ENCODE results near the gene GSN. TPM values are rescaled to one million over a fixed set of nuclear protein-coding genes. Genes with fewer than 3 reads are reported as not detected.

The GSN gene
- total and polyA plus RNA-seq, 2 of the 13 experiments (the other 11 are each of a cell fraction or from before 2014, with no cell fraction given): 294 to 307 TPM

DNA sequence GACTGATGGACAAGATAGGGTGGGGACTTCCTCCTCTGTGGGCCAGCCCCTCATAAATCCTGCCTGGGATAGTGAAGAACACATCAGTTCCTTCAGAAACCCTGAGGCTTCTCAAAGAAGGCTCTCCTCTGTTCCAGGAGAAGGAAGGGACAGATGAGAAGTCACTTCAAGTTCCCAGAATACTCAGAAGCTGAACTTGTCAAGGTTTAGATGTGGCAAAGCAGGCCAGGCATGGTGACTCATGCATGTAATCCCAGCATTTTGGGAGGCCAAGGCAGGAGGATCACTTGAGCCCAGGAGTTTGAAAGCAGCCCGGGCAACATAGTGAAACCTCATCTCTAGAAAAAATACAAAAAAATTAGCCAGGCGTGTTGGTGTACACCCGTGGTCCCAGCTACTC is 63.6 kb downstream of the GSN start:
- no peak overlapping the region for H3K27ac ChIP-seq (ENCODE audit: extremely low read length, insufficient read depth, low read length)
- H3K9ac ChIP-seq (ENCODE audit: insufficient read depth, low read depth, low read length): no peak overlapping the region
- DNase-seq (ENCODE audit: low spot score) (no peak), FAIRE-seq (no peak), ATAC-seq (no peak)
- in situ Hi-C loops (cut with HindIII; ENCODE audit: extremely low pct_ligation_motif_present, low pct_unique_long_range_greater_than_20kb) (no loop called here), intact Hi-C loops (cut with micrococcal nuclease; ENCODE audit: unreplicated experiment) (no loop called here)
- ChIA-PET CTCF (ENCODE audit: low intra/inter-chr PET ratio, low total read pairs) (no interaction called here), POLR2A (interaction anchor here (1.1 to 1.4 kb wide), 2 partner anchors 9 to 53 kb away, joined by 4 to 5 read pairs; no protein-coding TSS in a partner anchor)
- TF ChIP-seq POLR2A (IDR thresholded peaks at IDR 0.05; ENCODE audit: insufficient read depth in 1 of 2, low read depth in 2 of 2, low read length in 2 of 2) (no peak), RAD51 (IDR thresholded peaks at IDR 0.05; ENCODE audit: borderline replicate concordance) (no peak), ZNF460 (CRISPR knock-in tag; IDR thresholded peaks at IDR 0.05; ENCODE audit: borderline replicate concordance) (no peak), RNF2 (conservative IDR thresholded peaks at IDR 0.05; ENCODE audit: low read depth) (no peak), ZNF703 (CRISPR knock-in tag; IDR thresholded peaks at IDR 0.05; ENCODE audit: borderline replicate concordance) (no peak)
- WGBS (ENCODE audit: low lambda C conversion rate): 96% methylated on average over 3 of the region's 3 CpGs
- H2AFZ ChIP-seq (ENCODE audit: low read length): no peak overlapping the region
- H3K4me3 ChIP-seq (replicated peaks in 1 of 3; ENCODE audit: insufficient read depth in 1 of 3, low read depth in 2 of 3, low read length in 3 of 3): no peak overlapping the region
- no TSS peak for BruUV-seq (replicated peaks)
- no peaks in the 10 kb centered on the region for H3K9me3 ChIP-seq (ENCODE audit: low read length)
- H3K79me2 ChIP-seq (ENCODE audit: insufficient read depth, low read length): no peaks in the 10 kb centered on the region
- no peaks in the 10 kb centered on the region for H3K27me3 ChIP-seq (ENCODE audit: control insufficient read depth in 1 of 2, insufficient read depth in 2 of 2, low read length in 2 of 2)
- no peak overlapping the region for H3K4me2 ChIP-seq (ENCODE audit: low read depth, low read length)
- H4K20me1 ChIP-seq (ENCODE audit: insufficient read depth, low read length): no peaks in the 10 kb centered on the region
- peaks cover 40 to 61% of the 10 kb centered on the region in 2 experiments for H3K36me3 ChIP-seq (replicated peaks in 1 of 2; ENCODE audit: control insufficient read depth in 1 of 2, insufficient read depth in 2 of 2, low read length in 2 of 2)
- peaks cover 7% of the 10 kb centered on the region for H3K4me1 ChIP-seq (ENCODE audit: insufficient read depth, low read length)

GRCh38 chr9:121331992-121332685 is 64.2 kb downstream of the GSN start:
- POLR2A ChIA-PET: interaction anchor here (1.1 to 1.4 kb wide), 2 partner anchors 10 to 53 kb away, joined by 4 to 5 read pairs; no protein-coding TSS in a partner anchor
- no TSS peak for BruUV-seq (replicated peaks)
- H3K27ac ChIP-seq (ENCODE audit: extremely low read length, insufficient read depth, low read length): no peak overlapping the region
- intact Hi-C loops (cut with micrococcal nuclease; ENCODE audit: unreplicated experiment): no loop called here
- no peak overlapping the region for H3K4me3 ChIP-seq (replicated peaks in 1 of 3; ENCODE audit: insufficient read depth in 1 of 3, low read depth in 2 of 3, low read length in 3 of 3)
- no peak overlapping the region for H2AFZ ChIP-seq (ENCODE audit: low read length)
- H3K4me1 ChIP-seq (ENCODE audit: insufficient read depth, low read length): peaks cover 2% of the 10 kb centered on the region
- no peaks in the 10 kb centered on the region for H3K27me3 ChIP-seq (ENCODE audit: control insufficient read depth in 1 of 2, insufficient read depth in 2 of 2, low read length in 2 of 2)
- H3K79me2 ChIP-seq (ENCODE audit: insufficient read depth, low read length): no peaks in the 10 kb centered on the region
- no peak for ATAC-seq
- 92% methylated on average over 13 of the region's 14 CpGs for WGBS (ENCODE audit: low lambda C conversion rate)
- in situ Hi-C loops (cut with HindIII; ENCODE audit: extremely low pct_ligation_motif_present, low pct_unique_long_range_greater_than_20kb): no loop called here
- TF ChIP-seq CBX5 (CRISPR knock-in tag; IDR thresholded peaks at IDR 0.05; ENCODE audit: borderline replicate concordance): no peak
- TF ChIP-seq ARID3A (IDR thresholded peaks at IDR 0.05; ENCODE audit: low read depth, low read length): 0 out of 2 replicates have a peak, but pooled peaks have one; percentile 7
- no peak for TF ChIP-seq SP2 (CRISPR knock-in tag; IDR thresholded peaks at IDR 0.05)
- no peak for TF ChIP-seq ZNF589 (CRISPR knock-in tag; conservative IDR thresholded peaks at IDR 0.05)
- H3K36me3 ChIP-seq (replicated peaks in 1 of 2; ENCODE audit: control insufficient read depth in 1 of 2, insufficient read depth in 2 of 2, low read length in 2 of 2): peaks cover 35 to 55% of the 10 kb centered on the region in 2 experiments
- no peak overlapping the region for H3K4me2 ChIP-seq (ENCODE audit: low read depth, low read length)
- DNase-seq (ENCODE audit: low spot score): no peak
- H3K9ac ChIP-seq (ENCODE audit: insufficient read depth, low read depth, low read length): no peak overlapping the region
- H4K20me1 ChIP-seq (ENCODE audit: insufficient read depth, low read length): no peaks in the 10 kb centered on the region
- no peak for FAIRE-seq
- no peaks in the 10 kb centered on the region for H3K9me3 ChIP-seq (ENCODE audit: low read length)
- CTCF ChIA-PET (ENCODE audit: low intra/inter-chr PET ratio, low total read pairs): no interaction called here

All from HepG2 (cell line).